K562 (cell line): ENCODE data around the gene ZNF318. TPM values are rescaled to one million over a fixed set of nuclear protein-coding genes. Genes with fewer than 3 reads are reported as not detected.
A peak's percentile ranks its signal among the peaks of the same experiment; 100 is the strongest.

Source experiments
- LEF1 ChIP-seq: fragments of 450-650 bp; IDR thresholded peaks from 2 replicates; pipeline ENCODE4 v1.6.1; 2016; ENCODE audit warnings: mild to moderate bottlenecking
- ZBTB8A ChIP-seq: fragments of 450-650 bp; IDR thresholded peaks from 2 replicates; pipeline ENCODE4 v1.6.1; 2018; ENCODE audit warnings: mild to moderate bottlenecking, moderate library complexity; ENCODE audit not compliant: partially characterized antibody
- polyA plus RNA-seq, 8 experiments: library from polyadenylated mRNA; depleted of rRNA in 4 of 8; stranded (reverse) in 5 of 8; unstranded in 3 of 8; fragments of >200 nt; fragmentation: Nextera tagmentation in 2 of 8; fragmentation: Illumina TruSeq in 1 of 8; extraction: Ambion mirVana in 2 of 8; extraction: Trizol in 1 of 8; gene quantifications; 2 replicates each; pipeline versions ENCODE4 v1.2.1 to v1.2.3, GENCODE V29; 2011 to 2014; ENCODE audit warnings: inconsistent platforms in 1 of 8, missing spikeins in 1 of 8
- total RNA-seq, 7 experiments: library from RNA; depleted of rRNA in 6 of 7; stranded (reverse); fragments of >200 nt in 6 of 7; fragmentation: Illumina TruSeq in 2 of 7; extraction: Trizol in 2 of 7; gene quantifications; 2 replicates each; pipeline versions ENCODE4 v1.2.1 to v1.2.3, GENCODE V29; 2011 to 2021; ENCODE audit warnings: low replicate concordance in 1 of 7
- TF ChIP-seq, protein P1 (sequence below): fragments of 450-650 bp; IDR thresholded peaks from 2 replicates; pipeline ENCODE4 v1.6.1; 2016; ENCODE audit warnings: mild to moderate bottlenecking, moderate library complexity
- TF ChIP-seq, protein P2 (sequence below), 2 experiments: IDR thresholded peaks in 1 of 2; conservative IDR thresholded peaks in 1 of 2; 2 replicates each; pipeline ENCODE4 v1.6.1; 2016; ENCODE audit warnings: low read depth in 2 of 2, mild to moderate bottlenecking in 1 of 2, missing compliant biosample characterization in 1 of 2, missing genetic modification characterization in 1 of 2, moderate library complexity in 1 of 2

ZNF318 gene
- total and polyA plus RNA-seq, 9 of the 15 experiments (the other 6 are each of a cell fraction or from before 2014, with no cell fraction given), result 3.2 to 19.0 (median 9.2) TPM

DNA sequence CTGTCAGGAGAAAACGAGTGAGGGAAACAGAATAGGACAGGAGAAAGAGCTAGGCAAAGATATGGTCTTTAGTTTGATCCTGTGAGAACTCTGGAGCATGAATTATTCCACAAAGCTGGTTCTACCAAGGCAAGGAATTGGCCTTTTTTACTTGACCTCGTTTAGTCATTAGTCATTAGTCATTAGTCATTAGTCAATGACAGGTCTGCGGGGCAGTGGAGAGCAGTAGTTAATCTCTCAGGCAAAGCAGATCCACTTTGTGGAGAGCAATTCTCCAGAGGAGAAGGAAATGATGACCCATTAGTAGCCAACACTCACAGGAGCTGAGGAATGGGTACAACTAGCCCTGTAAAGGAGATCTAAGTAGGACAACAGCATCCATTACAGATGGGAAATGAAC, 35.9 kb upstream of the ZNF318 start (continued):
- TF ChIP-seq, protein P1, sequence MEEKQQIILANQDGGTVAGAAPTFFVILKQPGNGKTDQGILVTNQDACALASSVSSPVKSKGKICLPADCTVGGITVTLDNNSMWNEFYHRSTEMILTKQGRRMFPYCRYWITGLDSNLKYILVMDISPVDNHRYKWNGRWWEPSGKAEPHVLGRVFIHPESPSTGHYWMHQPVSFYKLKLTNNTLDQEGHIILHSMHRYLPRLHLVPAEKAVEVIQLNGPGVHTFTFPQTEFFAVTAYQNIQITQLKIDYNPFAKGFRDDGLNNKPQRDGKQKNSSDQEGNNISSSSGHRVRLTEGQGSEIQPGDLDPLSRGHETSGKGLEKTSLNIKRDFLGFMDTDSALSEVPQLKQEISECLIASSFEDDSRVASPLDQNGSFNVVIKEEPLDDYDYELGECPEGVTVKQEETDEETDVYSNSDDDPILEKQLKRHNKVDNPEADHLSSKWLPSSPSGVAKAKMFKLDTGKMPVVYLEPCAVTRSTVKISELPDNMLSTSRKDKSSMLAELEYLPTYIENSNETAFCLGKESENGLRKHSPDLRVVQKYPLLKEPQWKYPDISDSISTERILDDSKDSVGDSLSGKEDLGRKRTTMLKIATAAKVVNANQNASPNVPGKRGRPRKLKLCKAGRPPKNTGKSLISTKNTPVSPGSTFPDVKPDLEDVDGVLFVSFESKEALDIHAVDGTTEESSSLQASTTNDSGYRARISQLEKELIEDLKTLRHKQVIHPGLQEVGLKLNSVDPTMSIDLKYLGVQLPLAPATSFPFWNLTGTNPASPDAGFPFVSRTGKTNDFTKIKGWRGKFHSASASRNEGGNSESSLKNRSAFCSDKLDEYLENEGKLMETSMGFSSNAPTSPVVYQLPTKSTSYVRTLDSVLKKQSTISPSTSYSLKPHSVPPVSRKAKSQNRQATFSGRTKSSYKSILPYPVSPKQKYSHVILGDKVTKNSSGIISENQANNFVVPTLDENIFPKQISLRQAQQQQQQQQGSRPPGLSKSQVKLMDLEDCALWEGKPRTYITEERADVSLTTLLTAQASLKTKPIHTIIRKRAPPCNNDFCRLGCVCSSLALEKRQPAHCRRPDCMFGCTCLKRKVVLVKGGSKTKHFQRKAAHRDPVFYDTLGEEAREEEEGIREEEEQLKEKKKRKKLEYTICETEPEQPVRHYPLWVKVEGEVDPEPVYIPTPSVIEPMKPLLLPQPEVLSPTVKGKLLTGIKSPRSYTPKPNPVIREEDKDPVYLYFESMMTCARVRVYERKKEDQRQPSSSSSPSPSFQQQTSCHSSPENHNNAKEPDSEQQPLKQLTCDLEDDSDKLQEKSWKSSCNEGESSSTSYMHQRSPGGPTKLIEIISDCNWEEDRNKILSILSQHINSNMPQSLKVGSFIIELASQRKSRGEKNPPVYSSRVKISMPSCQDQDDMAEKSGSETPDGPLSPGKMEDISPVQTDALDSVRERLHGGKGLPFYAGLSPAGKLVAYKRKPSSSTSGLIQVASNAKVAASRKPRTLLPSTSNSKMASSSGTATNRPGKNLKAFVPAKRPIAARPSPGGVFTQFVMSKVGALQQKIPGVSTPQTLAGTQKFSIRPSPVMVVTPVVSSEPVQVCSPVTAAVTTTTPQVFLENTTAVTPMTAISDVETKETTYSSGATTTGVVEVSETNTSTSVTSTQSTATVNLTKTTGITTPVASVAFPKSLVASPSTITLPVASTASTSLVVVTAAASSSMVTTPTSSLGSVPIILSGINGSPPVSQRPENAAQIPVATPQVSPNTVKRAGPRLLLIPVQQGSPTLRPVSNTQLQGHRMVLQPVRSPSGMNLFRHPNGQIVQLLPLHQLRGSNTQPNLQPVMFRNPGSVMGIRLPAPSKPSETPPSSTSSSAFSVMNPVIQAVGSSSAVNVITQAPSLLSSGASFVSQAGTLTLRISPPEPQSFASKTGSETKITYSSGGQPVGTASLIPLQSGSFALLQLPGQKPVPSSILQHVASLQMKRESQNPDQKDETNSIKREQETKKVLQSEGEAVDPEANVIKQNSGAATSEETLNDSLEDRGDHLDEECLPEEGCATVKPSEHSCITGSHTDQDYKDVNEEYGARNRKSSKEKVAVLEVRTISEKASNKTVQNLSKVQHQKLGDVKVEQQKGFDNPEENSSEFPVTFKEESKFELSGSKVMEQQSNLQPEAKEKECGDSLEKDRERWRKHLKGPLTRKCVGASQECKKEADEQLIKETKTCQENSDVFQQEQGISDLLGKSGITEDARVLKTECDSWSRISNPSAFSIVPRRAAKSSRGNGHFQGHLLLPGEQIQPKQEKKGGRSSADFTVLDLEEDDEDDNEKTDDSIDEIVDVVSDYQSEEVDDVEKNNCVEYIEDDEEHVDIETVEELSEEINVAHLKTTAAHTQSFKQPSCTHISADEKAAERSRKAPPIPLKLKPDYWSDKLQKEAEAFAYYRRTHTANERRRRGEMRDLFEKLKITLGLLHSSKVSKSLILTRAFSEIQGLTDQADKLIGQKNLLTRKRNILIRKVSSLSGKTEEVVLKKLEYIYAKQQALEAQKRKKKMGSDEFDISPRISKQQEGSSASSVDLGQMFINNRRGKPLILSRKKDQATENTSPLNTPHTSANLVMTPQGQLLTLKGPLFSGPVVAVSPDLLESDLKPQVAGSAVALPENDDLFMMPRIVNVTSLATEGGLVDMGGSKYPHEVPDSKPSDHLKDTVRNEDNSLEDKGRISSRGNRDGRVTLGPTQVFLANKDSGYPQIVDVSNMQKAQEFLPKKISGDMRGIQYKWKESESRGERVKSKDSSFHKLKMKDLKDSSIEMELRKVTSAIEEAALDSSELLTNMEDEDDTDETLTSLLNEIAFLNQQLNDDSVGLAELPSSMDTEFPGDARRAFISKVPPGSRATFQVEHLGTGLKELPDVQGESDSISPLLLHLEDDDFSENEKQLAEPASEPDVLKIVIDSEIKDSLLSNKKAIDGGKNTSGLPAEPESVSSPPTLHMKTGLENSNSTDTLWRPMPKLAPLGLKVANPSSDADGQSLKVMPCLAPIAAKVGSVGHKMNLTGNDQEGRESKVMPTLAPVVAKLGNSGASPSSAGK, result no peak
- TF ChIP-seq, protein P2, sequence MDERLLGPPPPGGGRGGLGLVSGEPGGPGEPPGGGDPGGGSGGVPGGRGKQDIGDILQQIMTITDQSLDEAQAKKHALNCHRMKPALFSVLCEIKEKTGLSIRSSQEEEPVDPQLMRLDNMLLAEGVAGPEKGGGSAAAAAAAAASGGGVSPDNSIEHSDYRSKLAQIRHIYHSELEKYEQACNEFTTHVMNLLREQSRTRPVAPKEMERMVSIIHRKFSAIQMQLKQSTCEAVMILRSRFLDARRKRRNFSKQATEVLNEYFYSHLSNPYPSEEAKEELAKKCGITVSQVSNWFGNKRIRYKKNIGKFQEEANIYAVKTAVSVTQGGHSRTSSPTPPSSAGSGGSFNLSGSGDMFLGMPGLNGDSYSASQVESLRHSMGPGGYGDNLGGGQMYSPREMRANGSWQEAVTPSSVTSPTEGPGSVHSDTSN (CRISPR knock-in tag; IDR thresholded peaks at IDR 0.05; ENCODE audit: low read depth), result no peak
- TF ChIP-seq, protein P2 (tag; conservative IDR thresholded peaks at IDR 0.05; ENCODE audit: low read depth), result peak; percentile 61; the same call in 1 of the 2 replicates
- TF ChIP-seq ZBTB8A (no peak), LEF1 (no peak)
